Calu3 (cell line): Measurements from ENCODE around the gene TMEM40. TPM values are rescaled to one million over a fixed set of nuclear protein-coding genes. Genes with fewer than 3 reads are reported as not detected.

Source experiments
- BruUV-seq: library from RNA; stranded (reverse); fragments of 400-500 nt; replicated peaks from 2 replicates; lab custom pipeline; 2021; lab: Mats Ljungman, UMichigan
- CTCF ChIA-PET: fragments of 300-600 bp; sonication (Branson Sonifier 250); formaldehyde crosslinking; loops from one replicate; lab custom pipeline; 2022; ENCODE audit warnings: antibody characterized with exemption; lab: Charles Lee
- DNase-seq: peaks from one replicate; pipeline ENCODE4 v3.0.0; 2022
- H3K27ac Mint-ChIP-seq: one replicate; pipeline ENCODE4 v1.8.0; 2022; ENCODE audit warnings: mixed read lengths; ENCODE audit not compliant: unreplicated experiment
- H3K27me3 Mint-ChIP-seq: one replicate; pipeline ENCODE4 v1.8.0; 2022; ENCODE audit warnings: mixed read lengths; ENCODE audit not compliant: unreplicated experiment
- H3K36me3 Mint-ChIP-seq: one replicate; pipeline ENCODE4 v1.8.0; 2022; ENCODE audit warnings: mild to moderate bottlenecking, moderate library complexity, mixed read lengths; ENCODE audit not compliant: insufficient read depth, unreplicated experiment
- H3K4me1 Mint-ChIP-seq: one replicate; pipeline ENCODE4 v1.8.0; 2022; ENCODE audit warnings: mild to moderate bottlenecking, low read depth, mixed read lengths; ENCODE audit not compliant: unreplicated experiment
- H3K4me3 Mint-ChIP-seq: one replicate; pipeline ENCODE4 v1.8.0; 2022; ENCODE audit warnings: mild to moderate bottlenecking, low read depth, moderate library complexity, mixed read lengths; ENCODE audit not compliant: unreplicated experiment
- H3K9me3 Mint-ChIP-seq: one replicate; pipeline ENCODE4 v1.8.0; 2022; ENCODE audit warnings: low read depth, mixed read lengths; ENCODE audit not compliant: unreplicated experiment
- intact Hi-C: fragments of 100-400 bp; cut with micrococcal nuclease; formaldehyde crosslinking; loops from one replicate; pipeline ENCODE4 v1.10.0; 2022; ENCODE audit not compliant: unreplicated experiment
- total RNA-seq: library from RNA; stranded (reverse); gene quantifications from 2 replicates; pipeline ENCODE4 v1.2.3, GENCODE V29; 2022
- TF ChIP-seq, protein P1 (sequence below): fragments of 200-600 bp; IDR thresholded peaks from one replicate; pipeline ENCODE4 v1.8.0; 2022; ENCODE audit warnings: antibody characterized with exemption; ENCODE audit not compliant: unreplicated experiment

TMEM40 gene
- total RNA-seq, 1 experiment from 2014 or later: 0.42 TPM

GRCh38 chr3:12687948-12688347 is 71.1 kb downstream of the TMEM40 start:
- Mint-ChIP-seq H3K27me3 (no peaks in the 10 kb centered on the region), H3K27ac (no peak overlapping the region), H3K36me3 (no peaks in the 10 kb centered on the region), H3K4me3 (no peak overlapping the region), H3K4me1 (no peaks in the 10 kb centered on the region), H3K9me3 (no peaks in the 10 kb centered on the region)
- TF ChIP-seq, protein P1, sequence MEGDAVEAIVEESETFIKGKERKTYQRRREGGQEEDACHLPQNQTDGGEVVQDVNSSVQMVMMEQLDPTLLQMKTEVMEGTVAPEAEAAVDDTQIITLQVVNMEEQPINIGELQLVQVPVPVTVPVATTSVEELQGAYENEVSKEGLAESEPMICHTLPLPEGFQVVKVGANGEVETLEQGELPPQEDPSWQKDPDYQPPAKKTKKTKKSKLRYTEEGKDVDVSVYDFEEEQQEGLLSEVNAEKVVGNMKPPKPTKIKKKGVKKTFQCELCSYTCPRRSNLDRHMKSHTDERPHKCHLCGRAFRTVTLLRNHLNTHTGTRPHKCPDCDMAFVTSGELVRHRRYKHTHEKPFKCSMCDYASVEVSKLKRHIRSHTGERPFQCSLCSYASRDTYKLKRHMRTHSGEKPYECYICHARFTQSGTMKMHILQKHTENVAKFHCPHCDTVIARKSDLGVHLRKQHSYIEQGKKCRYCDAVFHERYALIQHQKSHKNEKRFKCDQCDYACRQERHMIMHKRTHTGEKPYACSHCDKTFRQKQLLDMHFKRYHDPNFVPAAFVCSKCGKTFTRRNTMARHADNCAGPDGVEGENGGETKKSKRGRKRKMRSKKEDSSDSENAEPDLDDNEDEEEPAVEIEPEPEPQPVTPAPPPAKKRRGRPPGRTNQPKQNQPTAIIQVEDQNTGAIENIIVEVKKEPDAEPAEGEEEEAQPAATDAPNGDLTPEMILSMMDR: no peak
- no TSS peak for BruUV-seq
- no peak for DNase-seq
- CTCF ChIA-PET: no interaction called here
- intact Hi-C loops: no loop called here

DNA sequence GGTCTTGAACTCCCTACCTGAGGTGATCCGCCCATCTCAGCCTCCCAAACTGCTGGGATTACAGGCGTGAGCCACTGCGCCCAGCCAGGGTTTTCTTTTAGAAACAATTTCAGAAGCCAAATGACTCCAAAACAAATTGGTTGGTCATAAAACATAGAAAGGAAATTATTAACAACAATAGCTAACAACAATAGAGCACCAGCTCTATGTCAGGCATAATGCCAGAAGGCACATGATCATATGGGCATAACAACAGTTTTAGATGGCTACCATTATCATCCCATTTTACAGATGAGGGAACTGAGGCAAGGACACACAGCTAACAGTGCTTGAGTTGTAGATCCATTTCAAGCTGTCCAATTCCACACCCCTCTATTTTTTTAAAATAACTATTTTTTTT is 73.0 kb downstream of the TMEM40 start:
- no TSS peak for BruUV-seq
- Mint-ChIP-seq H3K4me3 (no peak overlapping the region), H3K4me1 (peaks cover 8% of the 10 kb centered on the region), H3K27me3 (no peaks in the 10 kb centered on the region), H3K36me3 (no peaks in the 10 kb centered on the region), H3K27ac (no peak overlapping the region), H3K9me3 (no peaks in the 10 kb centered on the region)
- no peak for DNase-seq
- TF ChIP-seq, protein P1: no peak
- intact Hi-C loops: no loop called here
- CTCF ChIA-PET: no interaction called here

Other genes starting within 250 kb of the TMEM40 start
- gene MKRN2OS, start 213.8 kb downstream of the TMEM40 start, total RNA-seq: 2.1 and 3.9 TPM in 2 replicates
- gene MKRN2, start 202.2 kb downstream of the TMEM40 start, total RNA-seq: 18.2 and 20.3 TPM in 2 replicates
- gene RAF1, start 95.1 kb downstream of the TMEM40 start, total RNA-seq: 63.4 and 69.3 TPM in 2 replicates
- not detected in 2 replicates for gene CAND2, start 37.4 kb upstream of the TMEM40 start, total RNA-seq
- gene RPL32, start 82.3 kb upstream of the TMEM40 start, total RNA-seq: 1,117 and 1,222 TPM in 2 replicates